SH-SY5Y (cell line): ENCODE data around the gene RTP3.

Source experiments
- GATA2 ChIP-seq: IDR thresholded peaks from 2 replicates; pipeline ENCODE4 v1.6.1; 2011; ENCODE audit warnings: mild to moderate bottlenecking, low read depth, low read length
- GATA3 ChIP-seq: IDR thresholded peaks from 2 replicates; pipeline ENCODE4 v1.6.1; 2011; ENCODE audit warnings: low read depth, mild to moderate bottlenecking, low read length, moderate library complexity

The RTP3 gene

DNA sequence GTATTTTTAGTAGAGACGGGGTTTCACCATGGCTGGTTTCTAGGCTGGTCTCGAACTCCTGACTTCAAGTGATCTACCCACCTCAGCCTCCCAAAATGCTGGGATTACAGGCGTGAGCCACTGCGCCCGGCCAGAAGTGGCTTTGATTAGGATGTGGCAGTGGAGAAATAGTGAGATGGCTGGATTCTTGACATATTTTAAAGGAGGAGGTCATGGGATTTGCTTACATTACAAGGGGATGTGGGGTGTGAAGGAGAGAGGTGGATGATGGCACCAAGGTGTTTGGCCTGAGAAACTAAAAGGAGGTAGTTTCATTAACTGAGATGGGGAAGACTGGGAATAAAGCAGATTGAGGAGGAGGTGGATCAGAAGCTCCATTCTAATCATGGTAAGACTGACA lies 18.1 kb upstream of the RTP3 start:
- TF ChIP-seq GATA3 (no peak), GATA2 (no peak)

DNA sequence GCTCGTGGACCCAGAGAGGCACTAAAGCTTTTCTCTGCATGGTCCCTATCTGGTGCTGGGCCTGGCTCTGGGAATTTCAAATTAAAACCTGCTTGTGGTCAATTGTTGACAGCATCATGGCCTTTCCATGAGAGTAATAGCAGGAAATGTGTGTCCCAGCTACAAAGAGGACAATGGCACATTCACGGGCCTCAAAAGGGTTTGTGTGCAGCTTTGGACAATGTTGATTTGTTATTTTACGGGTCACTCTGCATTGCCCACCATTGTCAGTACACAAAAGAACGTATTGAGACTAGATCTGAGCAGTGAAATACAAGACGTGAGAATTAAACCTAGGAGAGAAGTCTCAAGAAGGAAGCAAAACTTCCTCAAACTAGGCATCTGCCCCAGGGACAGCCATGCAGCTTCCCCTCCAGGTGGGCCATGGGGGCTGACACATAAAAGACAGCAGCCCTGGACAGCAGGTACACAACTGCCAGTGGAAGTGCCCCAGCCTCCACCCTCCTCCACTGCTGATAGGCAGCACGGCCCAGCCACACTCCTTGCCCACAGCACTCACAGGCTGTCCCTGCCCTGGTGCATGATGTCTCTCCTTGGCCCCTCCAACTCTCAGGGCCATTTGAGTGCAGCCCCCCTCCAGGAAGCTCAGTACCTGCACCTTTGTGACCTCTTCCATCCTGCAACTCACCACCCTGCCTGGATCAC lies 17.1 kb upstream of the RTP3 start:
- TF ChIP-seq GATA2 (no peak), GATA3 (no peak)

DNA sequence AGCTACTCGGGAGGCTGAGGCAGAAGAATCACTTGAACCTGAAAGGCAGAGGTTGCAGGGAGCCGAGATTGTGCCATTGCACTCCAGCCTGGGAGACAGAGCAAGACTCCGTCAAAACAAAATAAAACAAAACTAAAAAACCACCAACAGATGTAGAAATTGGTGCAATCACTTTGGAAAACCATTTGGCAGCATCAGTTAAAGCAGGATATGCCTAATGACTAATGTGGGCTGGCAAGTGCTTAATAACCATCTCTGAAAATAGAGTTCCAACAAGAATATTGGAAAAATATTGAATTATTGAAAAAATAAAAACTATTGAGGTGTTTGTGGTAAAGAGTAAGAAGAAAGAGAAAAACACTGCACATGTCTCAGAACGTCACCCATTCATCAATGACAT lies 16.1 kb upstream of the RTP3 start:
- TF ChIP-seq GATA2 (no peak), GATA3 (no peak)

DNA sequence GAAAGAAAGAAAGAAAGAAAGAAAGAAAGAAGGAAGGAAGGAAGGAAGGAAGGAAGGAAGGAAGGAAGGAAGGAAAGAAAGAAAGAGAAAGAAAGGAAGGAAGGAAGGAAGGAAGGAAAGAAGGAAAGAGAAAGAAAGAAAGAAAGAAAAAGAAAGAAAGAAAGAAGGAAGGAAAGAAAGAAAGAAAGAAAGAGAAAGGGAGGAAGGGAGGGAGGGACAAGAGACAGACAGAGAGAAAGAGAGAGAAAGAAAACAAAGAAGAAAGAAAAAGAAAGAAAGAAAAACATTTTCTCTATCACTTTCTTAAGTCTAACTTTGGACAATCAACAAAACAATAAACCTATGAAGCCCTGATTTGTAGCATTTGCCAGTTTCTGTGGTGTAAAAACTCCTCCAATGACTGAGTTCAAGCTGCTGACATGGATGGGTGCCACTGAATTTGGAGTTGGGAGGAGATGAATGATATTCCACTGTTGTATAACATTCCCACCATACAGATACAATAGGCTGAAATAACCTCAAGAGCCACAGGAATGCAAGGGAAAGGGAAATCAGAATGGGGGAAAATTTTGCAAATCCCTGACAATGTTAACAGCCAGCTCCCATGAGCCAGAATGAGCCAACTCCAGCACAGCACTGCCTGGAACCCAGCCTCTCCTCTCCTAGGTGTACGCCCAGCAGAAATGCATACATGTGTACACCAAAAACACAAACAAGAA lies 15.0 kb upstream of the RTP3 start:
- TF ChIP-seq GATA3 (no peak), GATA2 (no peak)

DNA sequence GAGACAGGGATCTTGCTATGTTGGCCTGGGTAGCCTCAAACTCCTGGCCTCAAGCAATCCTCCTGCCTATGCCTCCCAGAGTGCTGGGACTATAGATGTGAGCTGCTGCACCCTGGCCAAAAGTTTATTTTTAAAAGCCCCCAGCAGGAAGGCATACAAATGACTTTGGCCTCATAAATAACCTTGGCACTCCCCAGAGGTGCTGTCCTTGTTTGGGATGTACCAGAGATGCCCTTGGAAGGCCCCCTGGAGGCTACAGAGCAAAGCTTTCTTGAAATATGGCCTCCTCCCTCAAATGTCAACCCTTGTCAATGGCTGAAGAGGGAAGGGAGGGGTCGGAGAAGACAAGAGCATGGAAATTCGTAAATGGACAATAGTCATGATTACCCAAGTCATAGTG lies 14.0 kb upstream of the RTP3 start:
- no peak for TF ChIP-seq GATA3
- TF ChIP-seq GATA2, result no peak

DNA sequence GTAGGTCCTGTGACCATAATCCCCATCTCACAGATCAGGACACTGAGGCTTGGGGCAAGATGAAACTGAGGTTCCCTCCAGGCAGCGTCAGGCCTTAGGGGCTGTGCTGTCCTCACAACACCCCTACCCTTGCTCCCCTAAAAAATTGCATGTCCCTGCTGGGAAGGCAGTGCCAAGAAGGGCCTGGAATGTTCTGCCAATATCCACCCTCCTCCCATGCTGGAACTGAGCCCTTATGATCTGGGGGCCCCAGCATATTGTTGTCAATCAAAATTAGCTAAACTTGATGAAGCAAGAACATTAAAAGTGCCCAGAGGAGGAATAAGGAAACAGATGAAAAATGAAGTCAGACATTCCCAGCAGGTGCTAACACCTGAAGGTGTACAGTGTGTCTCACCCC lies 13.4 kb upstream of the RTP3 start:
- TF ChIP-seq GATA2, result no peak
- no peak for TF ChIP-seq GATA3

DNA sequence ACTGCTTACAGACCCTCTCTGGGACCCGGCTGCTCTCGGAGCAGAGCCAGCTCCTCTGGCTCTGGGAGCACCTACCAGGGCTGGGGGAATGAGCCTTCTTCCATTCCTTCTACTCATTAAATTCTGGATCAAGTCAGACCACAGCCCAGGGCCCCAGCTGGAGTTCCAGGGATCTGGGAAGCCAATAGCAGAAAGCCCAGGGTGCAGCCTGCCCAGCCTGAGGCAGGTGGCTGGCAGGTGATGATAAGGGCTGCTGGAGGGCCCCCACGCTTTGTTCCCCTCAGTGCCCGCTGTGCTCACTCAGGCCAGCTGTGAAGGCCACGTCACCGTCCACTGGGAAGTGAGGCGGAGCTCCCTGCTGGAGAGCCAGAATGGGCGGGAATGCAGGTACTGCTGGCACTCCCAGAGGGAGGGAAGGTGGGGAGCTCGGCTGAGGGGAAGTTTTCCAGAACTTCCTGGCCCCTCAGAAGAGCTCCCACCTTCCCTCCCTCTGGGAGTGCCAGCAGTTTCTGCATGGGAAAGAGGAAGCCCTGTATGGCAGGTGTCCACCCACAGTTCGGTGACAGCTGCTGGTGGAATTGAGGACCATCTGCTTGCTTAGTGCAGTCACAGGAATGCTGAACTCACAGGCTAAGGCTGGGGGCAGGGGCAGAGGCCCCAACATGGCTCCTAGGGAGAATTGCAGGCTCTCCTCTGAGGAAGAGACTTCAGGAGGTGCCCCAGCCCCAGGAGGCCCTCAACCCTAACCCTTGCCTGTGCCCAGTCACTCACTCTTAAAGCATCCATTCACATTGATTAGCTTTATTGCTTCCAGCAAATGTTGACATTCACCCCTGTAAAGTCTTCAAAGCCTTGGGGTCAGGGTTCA lies 12.6 kb upstream of the RTP3 start:
- no peak for TF ChIP-seq GATA2
- TF ChIP-seq GATA3, result no peak

DNA sequence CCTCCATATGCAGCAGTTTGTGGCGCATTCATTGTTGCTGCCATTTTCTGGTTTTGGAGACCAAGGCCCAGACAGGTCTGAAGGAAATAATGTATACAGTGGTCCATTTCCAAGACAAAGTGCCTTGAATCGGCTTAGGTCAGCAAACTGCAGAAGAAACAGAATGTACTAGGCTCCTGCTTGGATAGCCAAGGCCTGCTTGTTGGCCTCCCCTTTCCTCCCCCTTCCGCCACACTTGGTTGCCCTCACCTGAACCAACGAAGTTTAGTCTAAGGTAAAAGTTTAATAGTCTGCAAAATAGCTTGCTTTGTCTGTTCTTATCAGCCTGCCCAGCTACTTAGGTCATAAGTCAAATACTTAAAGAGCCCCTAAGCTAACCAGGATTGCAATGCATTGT lies 12.0 kb upstream of the RTP3 start:
- TF ChIP-seq GATA2, result no peak
- no peak for TF ChIP-seq GATA3

DNA sequence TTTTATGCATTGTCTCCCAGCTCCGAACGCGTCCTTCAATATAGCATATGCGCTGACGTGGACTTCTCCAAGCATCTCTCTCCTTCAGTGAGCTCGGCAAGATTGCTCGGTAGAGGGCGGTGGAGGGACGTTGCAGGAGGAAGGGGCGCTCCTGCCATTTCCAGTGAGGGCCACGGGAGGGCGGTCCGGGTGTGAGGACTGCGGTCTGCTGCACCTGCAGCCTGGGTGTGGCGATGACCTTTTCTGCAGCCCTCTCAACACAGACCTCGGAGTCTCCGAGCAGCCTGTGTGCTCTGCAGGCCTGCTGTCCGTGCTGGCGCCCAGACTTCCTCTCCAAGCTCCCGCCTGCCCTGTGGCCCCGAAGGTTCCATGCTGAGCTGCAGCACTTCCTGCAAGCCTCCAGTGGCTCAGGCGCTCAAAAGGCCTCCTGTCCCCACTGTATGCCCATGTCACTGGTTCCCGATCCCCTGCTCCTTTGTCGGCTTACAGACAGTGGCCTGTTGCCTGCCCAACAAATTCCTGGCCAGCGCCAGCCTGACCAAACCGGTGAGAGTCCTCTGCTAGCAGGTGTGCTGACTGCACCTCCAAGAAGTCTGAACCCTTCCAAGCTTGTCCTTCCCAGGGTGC lies 8.9 kb upstream of the RTP3 start:
- TF ChIP-seq GATA3, result no peak
- no peak for TF ChIP-seq GATA2

DNA sequence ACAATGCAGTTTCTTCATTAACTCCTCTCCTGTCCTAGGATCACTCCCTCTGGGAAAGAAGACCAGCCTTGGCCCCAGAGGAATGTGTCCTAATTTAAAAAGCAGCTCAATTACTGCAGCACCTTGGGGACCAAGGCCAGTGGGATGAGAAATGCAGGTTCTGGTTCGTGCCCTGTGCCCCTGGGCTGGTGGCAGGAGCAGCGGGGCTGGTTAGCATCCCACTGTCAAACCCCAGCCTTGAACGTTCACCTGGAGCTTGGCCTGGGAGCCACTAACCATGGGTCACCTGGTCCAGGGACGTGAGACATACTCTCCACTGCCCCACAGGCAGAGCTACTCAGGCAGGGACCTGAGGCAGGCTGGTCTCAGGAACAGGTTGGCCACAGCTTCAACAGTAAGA lies 8.4 kb upstream of the RTP3 start:
- no peak for TF ChIP-seq GATA2
- no peak for TF ChIP-seq GATA3

DNA sequence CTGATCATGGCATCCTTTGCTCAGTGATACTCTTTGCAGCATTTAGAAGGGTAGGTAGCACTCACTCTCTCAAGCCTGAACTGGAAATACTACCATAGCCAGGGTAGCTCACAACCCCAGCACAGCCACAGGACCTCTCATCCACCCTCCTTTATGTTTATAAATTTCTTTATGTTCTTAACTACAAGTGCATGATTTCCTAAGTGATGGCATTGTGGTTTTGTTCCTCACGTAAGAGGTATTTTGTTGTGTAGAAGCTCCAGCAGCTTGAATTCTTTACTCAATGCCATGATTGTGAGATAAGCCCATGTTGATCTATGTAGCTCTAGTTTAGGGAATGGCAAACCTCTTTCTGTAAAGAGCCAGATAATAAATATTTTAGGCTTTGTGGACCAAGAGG lies 7.9 kb upstream of the RTP3 start:
- TF ChIP-seq GATA3 (no peak), GATA2 (no peak)

DNA sequence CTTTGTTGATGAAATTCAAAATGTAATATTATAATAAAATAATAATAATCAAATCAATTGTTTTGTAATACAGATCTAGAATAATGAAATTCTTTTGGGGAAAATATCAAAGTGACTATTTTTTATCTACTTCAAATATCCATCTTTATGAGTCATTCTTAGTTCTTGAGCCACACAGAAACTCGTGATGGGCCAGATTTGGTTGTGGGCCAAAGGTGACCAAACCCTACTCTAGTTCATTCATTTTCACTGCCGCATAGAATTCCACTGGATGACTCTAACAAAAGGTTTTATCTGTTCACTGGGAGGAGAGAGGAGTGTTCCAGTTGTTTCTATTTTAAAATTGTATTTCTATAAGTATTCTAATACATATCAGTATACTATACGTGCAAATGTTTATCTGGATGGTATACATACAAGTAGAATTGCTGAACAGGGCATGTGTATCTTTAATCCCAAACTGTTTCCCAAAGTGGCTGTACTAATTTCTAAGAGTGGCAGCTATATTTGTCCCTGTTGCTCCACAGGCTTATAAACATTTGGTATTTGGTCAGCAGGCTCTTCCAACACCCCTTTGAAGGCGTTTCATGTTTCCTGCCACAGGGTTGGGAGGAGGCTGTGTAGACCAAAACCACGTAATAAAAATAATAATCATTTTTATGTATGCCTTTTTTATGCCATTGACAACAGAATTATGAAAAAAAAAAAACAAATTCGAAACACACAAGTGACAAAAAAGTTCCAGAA lies 7.3 kb upstream of the RTP3 start:
- TF ChIP-seq GATA2 (no peak), GATA3 (no peak)

DNA sequence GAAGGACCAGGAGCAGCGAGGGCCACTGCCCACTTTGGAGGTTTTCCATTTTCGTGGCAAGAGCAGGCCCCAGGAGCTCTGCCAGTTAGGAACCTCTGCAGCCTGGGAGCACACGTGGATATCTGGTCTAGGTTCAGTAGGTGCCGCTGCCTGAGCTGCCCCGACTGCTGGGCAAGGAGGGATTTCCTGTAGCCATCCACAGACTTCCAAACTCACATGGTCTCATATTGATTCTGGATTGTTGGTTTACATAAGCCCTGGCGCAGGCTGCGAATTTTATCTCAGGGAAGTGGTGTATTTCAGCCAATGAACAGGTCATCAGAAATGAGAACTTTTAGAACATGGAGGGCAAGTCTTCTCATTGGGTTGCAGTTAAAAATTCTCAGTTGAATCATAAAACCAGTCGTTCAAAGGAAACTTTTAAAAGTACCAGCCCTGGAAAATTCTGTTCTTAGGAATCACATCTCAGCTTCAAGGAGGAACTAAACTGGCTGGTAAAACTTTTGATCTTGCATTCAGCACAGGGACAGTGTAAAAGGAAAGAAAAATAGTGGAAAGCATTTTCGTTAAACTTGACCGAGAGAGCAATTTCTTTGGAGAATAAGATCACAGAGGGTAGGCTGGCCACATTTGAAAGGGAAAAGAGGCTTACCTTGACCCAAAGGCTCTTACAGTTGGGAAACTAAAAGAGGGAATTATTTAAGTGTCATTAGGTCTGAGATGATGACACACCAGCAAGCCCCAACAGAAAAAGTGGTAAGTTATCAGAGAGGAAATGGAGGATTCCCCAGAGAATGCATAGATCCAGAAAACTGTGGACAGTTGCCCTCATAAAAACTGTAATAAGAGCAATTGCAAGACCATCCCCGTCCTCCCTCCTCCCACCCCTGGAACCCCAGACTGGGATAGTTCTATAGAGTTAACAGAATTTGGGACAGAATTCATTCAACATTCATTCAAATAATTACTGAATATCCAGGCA lies 6.4 kb upstream of the RTP3 start:
- no peak for TF ChIP-seq GATA3
- no peak for TF ChIP-seq GATA2

DNA sequence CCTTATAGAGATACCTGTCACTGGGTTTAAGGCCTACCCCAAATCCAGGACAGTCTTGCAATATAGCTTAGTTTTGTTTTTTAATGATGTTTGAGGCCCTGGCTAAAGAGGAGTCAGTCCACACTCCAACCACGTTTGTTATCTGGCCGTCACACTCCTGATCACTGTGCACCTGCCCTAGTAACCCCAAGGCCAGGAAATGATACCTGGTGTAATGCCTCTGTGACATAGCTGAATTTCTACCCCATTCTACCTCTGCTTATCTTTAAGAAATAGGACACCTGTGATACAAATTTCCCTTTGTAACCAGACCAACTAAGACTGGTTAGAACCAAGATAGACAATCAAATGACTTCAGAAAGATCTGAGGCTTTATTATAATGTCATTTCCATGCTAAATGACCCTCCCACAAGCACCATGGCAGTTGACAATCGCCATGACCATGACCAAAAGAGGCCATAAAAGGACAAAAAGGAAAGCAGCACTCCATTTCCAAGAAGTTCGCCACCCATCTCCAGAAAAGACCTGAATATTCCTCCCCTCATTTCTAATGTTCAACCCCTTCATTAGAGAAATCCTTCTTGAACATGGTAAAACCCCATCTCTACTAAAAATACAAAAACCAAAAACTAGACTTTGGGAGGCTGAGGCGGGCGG lies 4.8 kb upstream of the RTP3 start:
- TF ChIP-seq GATA3 (no peak), GATA2 (no peak)
